Measurements from ENCODE around the gene TDRD7.

DNA sequence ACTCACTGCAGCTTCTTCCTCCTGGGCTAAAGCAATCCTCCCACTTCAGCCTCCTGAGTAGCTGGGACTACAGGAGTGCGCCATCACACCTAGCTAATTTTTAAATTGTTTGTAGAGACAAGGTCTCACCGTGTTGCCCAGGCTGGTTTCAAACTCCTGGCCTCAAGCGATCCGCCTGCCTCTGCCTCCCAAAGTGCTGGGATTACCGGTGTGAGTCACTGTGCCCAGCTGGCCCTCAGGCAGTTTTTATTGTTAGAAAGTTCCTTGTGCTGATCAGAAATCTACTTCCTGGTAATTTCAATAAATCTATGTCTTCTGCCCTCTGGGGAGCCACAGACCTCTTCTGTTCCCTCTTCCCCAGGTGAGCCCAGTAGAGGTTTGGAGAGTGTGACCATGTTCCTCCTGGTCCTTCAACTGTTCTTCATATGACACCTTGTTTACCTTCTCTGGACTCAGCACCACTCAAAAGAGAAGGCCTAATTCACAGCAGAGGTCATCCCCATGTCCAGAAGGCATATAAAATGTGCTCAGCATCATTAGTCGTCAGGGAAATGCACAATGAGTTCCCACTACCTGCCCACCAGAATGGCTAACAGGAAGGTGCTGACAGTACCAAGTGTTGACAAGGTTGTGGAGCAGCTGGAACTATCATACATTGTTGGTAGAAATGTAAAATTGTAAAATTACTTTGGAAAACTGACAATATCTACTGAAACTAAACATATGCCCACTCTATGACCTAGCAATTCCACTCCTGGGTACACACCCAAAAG lies 99.9 kb downstream of the TDRD7 start:
- TF ChIP-seq, protein P1, sequence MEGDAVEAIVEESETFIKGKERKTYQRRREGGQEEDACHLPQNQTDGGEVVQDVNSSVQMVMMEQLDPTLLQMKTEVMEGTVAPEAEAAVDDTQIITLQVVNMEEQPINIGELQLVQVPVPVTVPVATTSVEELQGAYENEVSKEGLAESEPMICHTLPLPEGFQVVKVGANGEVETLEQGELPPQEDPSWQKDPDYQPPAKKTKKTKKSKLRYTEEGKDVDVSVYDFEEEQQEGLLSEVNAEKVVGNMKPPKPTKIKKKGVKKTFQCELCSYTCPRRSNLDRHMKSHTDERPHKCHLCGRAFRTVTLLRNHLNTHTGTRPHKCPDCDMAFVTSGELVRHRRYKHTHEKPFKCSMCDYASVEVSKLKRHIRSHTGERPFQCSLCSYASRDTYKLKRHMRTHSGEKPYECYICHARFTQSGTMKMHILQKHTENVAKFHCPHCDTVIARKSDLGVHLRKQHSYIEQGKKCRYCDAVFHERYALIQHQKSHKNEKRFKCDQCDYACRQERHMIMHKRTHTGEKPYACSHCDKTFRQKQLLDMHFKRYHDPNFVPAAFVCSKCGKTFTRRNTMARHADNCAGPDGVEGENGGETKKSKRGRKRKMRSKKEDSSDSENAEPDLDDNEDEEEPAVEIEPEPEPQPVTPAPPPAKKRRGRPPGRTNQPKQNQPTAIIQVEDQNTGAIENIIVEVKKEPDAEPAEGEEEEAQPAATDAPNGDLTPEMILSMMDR (IDR thresholded peaks at IDR 0.05): no peak
- TF ChIP-seq EZH2 (IDR thresholded peaks at IDR 0.05; ENCODE audit: borderline replicate concordance, insufficient read depth, low read depth, low read length, poor library complexity, severe bottlenecking): no peak

All from B cell (primary cell).